Vagina (tissue), 2 donors: ENCODE results near the gene RNF208. TPM values are rescaled to one million over a fixed set of nuclear protein-coding genes. Genes with fewer than 3 reads are reported as not detected.

Experiments used
- DNase-seq, 2 donors: peaks; one replicate each; pipeline ENCODE4 v3.0.0-alpha.2; 2017; ENCODE audit errors: extremely low spot score in 2 of 2
- H3K27ac ChIP-seq: fragments of 200-600 bp; sonication (generic); one replicate; pipeline ENCODE4 v1.5.1; 2019
- H3K27me3 ChIP-seq: fragments of 200-600 bp; sonication (generic); one replicate; pipeline ENCODE4 v1.5.1; 2019
- H3K36me3 ChIP-seq, 2 donors: fragments of 200-600 bp; sonication (generic); one replicate each; pipeline ENCODE4 v1.5.1; 2017 to 2019
- H3K4me1 ChIP-seq: fragments of 200-600 bp; sonication (generic); one replicate; pipeline ENCODE4 v1.5.1; 2019
- H3K4me3 ChIP-seq, 2 donors: fragments of 200-600 bp; sonication (generic); 1 replicate in 1 of 2; 2 replicates in 1 of 2; pipeline ENCODE4 v1.5.1; 2016 to 2019
- H3K9me3 ChIP-seq: fragments of 200-600 bp; sonication (generic); one replicate; pipeline ENCODE4 v1.5.1; 2019
- CTCF ChIP-seq, 3 experiments: fragments of 450-650 bp in 2 of 3; fragments of 200-600 bp in 1 of 3; sonication (generic) in 1 of 3; IDR thresholded peaks; one replicate each; pipeline ENCODE4 v1.5.1; 2017 to 2019; ENCODE audit warnings: antibody characterized with exemption in 3 of 3, mild to moderate bottlenecking in 2 of 3, moderate library complexity in 2 of 3
- POLR2A ChIP-seq, 2 donors: fragments of 450-650 bp; IDR thresholded peaks; one replicate each; pipeline ENCODE4 v1.6.1; 2017; ENCODE audit warnings: antibody characterized with exemption in 2 of 2, mild to moderate bottlenecking in 2 of 2, moderate library complexity in 2 of 2
- POLR2AphosphoS5 ChIP-seq, 2 donors: sonication (generic); formaldehyde crosslinking; IDR thresholded peaks; one replicate each; pipeline ENCODE4 v1.9.0; 2017; ENCODE audit warnings: antibody characterized with exemption in 2 of 2, mild to moderate bottlenecking in 2 of 2, low read depth in 1 of 2; ENCODE audit not compliant: insufficient read depth in 1 of 2
- intact Hi-C: fragments of 100-400 bp; cut with DNase I; formaldehyde crosslinking; loops from one replicate; pipeline ENCODE4 v1.15.1; 2023
- total RNA-seq: library from RNA; depleted of rRNA; stranded (reverse); fragments of >200 nt; gene quantifications from one replicate; pipeline ENCODE4 v1.2.3, GENCODE V29; 2016

Gene RNF208
- total RNA-seq, 1 donor from 2014 or later, result 0.98 TPM

GRCh38 chr9:137256856-137257255, 34.8 kb upstream of the RNF208 start:
- TF ChIP-seq CTCF (IDR thresholded peaks at IDR 0.05) (no peak), POLR2AphosphoS5 (IDR thresholded peaks at IDR 0.05; ENCODE audit: insufficient read depth in 1 of 2, low read depth in 1 of 2) (no peak), POLR2A (IDR thresholded peaks at IDR 0.05) (no peak)
- H3K9me3 ChIP-seq, result no peaks in the 10 kb centered on the region
- H3K27me3 ChIP-seq, result no peaks in the 10 kb centered on the region
- peaks cover 27% of the 10 kb centered on the region for H3K4me1 ChIP-seq
- peak overlapping the region in 1 of 2 donors; percentile 88 for H3K4me3 ChIP-seq
- DNase-seq, result no peak
- H3K36me3 ChIP-seq, result peaks cover 0 to 19% of the 10 kb centered on the region in 2 donors
- intact Hi-C loops, result no loop called here
- no peak overlapping the region for H3K27ac ChIP-seq

- no peak for DNase-seq
- Histone ChIP-seq H3K9me3 (no peaks in the 10 kb centered on the region), H3K4me1 (peaks cover 27% of the 10 kb centered on the region), H3K27ac (no peak overlapping the region), H3K36me3 (peaks cover 0 to 19% of the 10 kb centered on the region in 2 donors), H3K4me3 (peak overlapping the region; percentile 78 to 88), H3K27me3 (no peaks in the 10 kb centered on the region)
- no peak for TF ChIP-seq POLR2A (IDR thresholded peaks at IDR 0.05)
- no peak for TF ChIP-seq POLR2AphosphoS5 (IDR thresholded peaks at IDR 0.05; ENCODE audit: insufficient read depth in 1 of 2, low read depth in 1 of 2)
- intact Hi-C loops, result no loop called here
Measured at GRCh38 chr9:137256362-137256761, 34.3 kb upstream of the RNF208 start.

- Histone ChIP-seq H3K4me3 (peak overlapping the region; percentile 78 to 88), H3K27me3 (no peaks in the 10 kb centered on the region), H3K27ac (peak overlapping the region; percentile 52), H3K36me3 (peaks cover 0 to 19% of the 10 kb centered on the region in 2 donors), H3K9me3 (no peaks in the 10 kb centered on the region), H3K4me1 (peaks cover 27% of the 10 kb centered on the region)
- no peak for DNase-seq
- intact Hi-C loops, result no loop called here
- no peak for TF ChIP-seq POLR2AphosphoS5 (IDR thresholded peaks at IDR 0.05; ENCODE audit: insufficient read depth in 1 of 2, low read depth in 1 of 2)
- peak in 1 of 2 donors; percentile 0 for TF ChIP-seq POLR2A (IDR thresholded peaks at IDR 0.05)
Measured at GRCh38 chr9:137255448-137256114, 33.5 kb upstream of the RNF208 start.

- peak within 1 kb of the TSS; percentile 78 to 88 for H3K4me3 ChIP-seq
- no peaks in the 10 kb centered on the region for H3K27me3 ChIP-seq
- TF ChIP-seq POLR2AphosphoS5 (IDR thresholded peaks at IDR 0.05; ENCODE audit: insufficient read depth in 1 of 2, low read depth in 1 of 2) (peak in 1 of 2 donors; percentile 82), CTCF (IDR thresholded peaks at IDR 0.05) (no peak), POLR2A (IDR thresholded peaks at IDR 0.05) (peak in 1 of 2 donors; percentile 36)
- H3K27ac ChIP-seq, result peak within 1 kb of the TSS; percentile 52
- H3K36me3 ChIP-seq, result peaks cover 0 to 19% of the 10 kb centered on the region in 2 donors
- H3K9me3 ChIP-seq, result no peaks in the 10 kb centered on the region
- peaks cover 27% of the 10 kb centered on the region for H3K4me1 ChIP-seq
- no peak for DNase-seq
- intact Hi-C loops, result no loop called here
Measured at GRCh38 chr9:137254624-137255447, 32.8 kb upstream of the RNF208 start, which contains the start of gene NELFB. Gene NELFB (plus strand): TSS chr9:137255327.

GRCh38 chr9:137253717-137254623, 31.9 kb upstream of the RNF208 start:
- Histone ChIP-seq H3K4me3 (peak overlapping the region; percentile 78 to 88), H3K36me3 (peaks cover 0 to 14% of the 10 kb centered on the region in 2 donors), H3K27me3 (no peaks in the 10 kb centered on the region), H3K4me1 (peaks cover 27% of the 10 kb centered on the region), H3K9me3 (no peaks in the 10 kb centered on the region), H3K27ac (peak overlapping the region; percentile 25)
- intact Hi-C loops, result no loop called here
- no peak for DNase-seq
- no peak for TF ChIP-seq CTCF (IDR thresholded peaks at IDR 0.05)
- TF ChIP-seq POLR2A (IDR thresholded peaks at IDR 0.05), result no peak
- TF ChIP-seq POLR2AphosphoS5 (IDR thresholded peaks at IDR 0.05; ENCODE audit: insufficient read depth in 1 of 2, low read depth in 1 of 2), result no peak
